ENCODE results near the gene RNFT2.
"Not testable (repeated sequence)": the region's sequence is repeated elsewhere in the genome, so short reads cannot be mapped to it uniquely, and the experiment has no call there.

RNFT2 gene

GRCh38 chr12:116759783-116760621, 21.9 kb downstream of the RNFT2 start:
- no peaks in the 10 kb centered on the region for H3K27me3 Mint-ChIP-seq
- H3K4me3 Mint-ChIP-seq: peak overlapping the region; percentile 66
- peaks cover 18% of the 10 kb centered on the region for H3K36me3 Mint-ChIP-seq
- H3K4me1 Mint-ChIP-seq: peaks cover 10% of the 10 kb centered on the region
- no peaks in the 10 kb centered on the region for H3K9me3 Mint-ChIP-seq
- no peak overlapping the region for H3K27ac Mint-ChIP-seq

- Mint-ChIP-seq H3K36me3 (peaks cover 14% of the 10 kb centered on the region), H3K9me3 (no peaks in the 10 kb centered on the region), H3K4me1 (peaks cover 10% of the 10 kb centered on the region), H3K4me3 (peak overlapping the region; percentile 39), H3K27ac (peak overlapping the region; percentile 30), H3K27me3 (no peaks in the 10 kb centered on the region)
Measured at GRCh38 chr12:116760622-116761020, 22.5 kb downstream of the RNFT2 start.

GRCh38 chr12:116761499-116761898, 23.4 kb downstream of the RNFT2 start:
- Mint-ChIP-seq H3K4me3 (no peak overlapping the region), H3K27ac (no peak overlapping the region), H3K36me3 (peaks cover 14% of the 10 kb centered on the region), H3K4me1 (peaks cover 10% of the 10 kb centered on the region), H3K9me3 (no peaks in the 10 kb centered on the region), H3K27me3 (no peaks in the 10 kb centered on the region)

GRCh38 chr12:116765271-116765670, 27.2 kb downstream of the RNFT2 start:
- Mint-ChIP-seq H3K27ac (no peak overlapping the region), H3K27me3 (no peaks in the 10 kb centered on the region)

GRCh38 chr12:116766285-116766684, 28.2 kb downstream of the RNFT2 start:
- no peaks in the 10 kb centered on the region for H3K9me3 Mint-ChIP-seq
- no peaks in the 10 kb centered on the region for H3K27me3 Mint-ChIP-seq
- no peaks in the 10 kb centered on the region for H3K36me3 Mint-ChIP-seq
- no peak overlapping the region for H3K27ac Mint-ChIP-seq
- no peak overlapping the region for H3K4me3 Mint-ChIP-seq
- H3K4me1 Mint-ChIP-seq: no peaks in the 10 kb centered on the region

More at GRCh38 chr12:116765271-116765670, 27.2 kb downstream of the RNFT2 start:
- H3K9me3 Mint-ChIP-seq: no peaks in the 10 kb centered on the region
- no peaks in the 10 kb centered on the region for H3K4me1 Mint-ChIP-seq
- peaks cover 5% of the 10 kb centered on the region for H3K36me3 Mint-ChIP-seq
- H3K4me3 Mint-ChIP-seq: no peak overlapping the region

GRCh38 chr12:116766746-116767145, 28.6 kb downstream of the RNFT2 start:
- Mint-ChIP-seq H3K4me1 (no peaks in the 10 kb centered on the region), H3K27me3 (no peaks in the 10 kb centered on the region)

GRCh38 chr12:116771651-116772050, 33.5 kb downstream of the RNFT2 start:
- no peak overlapping the region for H3K27ac Mint-ChIP-seq
- H3K4me3 Mint-ChIP-seq: no peak overlapping the region
- no peaks in the 10 kb centered on the region for H3K4me1 Mint-ChIP-seq
- peaks cover 8% of the 10 kb centered on the region for H3K36me3 Mint-ChIP-seq
- no peaks in the 10 kb centered on the region for H3K27me3 Mint-ChIP-seq
- H3K9me3 Mint-ChIP-seq: no peaks in the 10 kb centered on the region

More at GRCh38 chr12:116766746-116767145, 28.6 kb downstream of the RNFT2 start:
- Mint-ChIP-seq H3K36me3 (no peaks in the 10 kb centered on the region), H3K9me3 (no peaks in the 10 kb centered on the region), H3K4me3 (no peak overlapping the region), H3K27ac (no peak overlapping the region)

GRCh38 chr12:116773276-116773731, 35.2 kb downstream of the RNFT2 start:
- H3K36me3 Mint-ChIP-seq: peaks cover 8% of the 10 kb centered on the region
- no peaks in the 10 kb centered on the region for H3K27me3 Mint-ChIP-seq
- no peak overlapping the region for H3K27ac Mint-ChIP-seq
- no peaks in the 10 kb centered on the region for H3K9me3 Mint-ChIP-seq
- no peak overlapping the region for H3K4me3 Mint-ChIP-seq
- no peaks in the 10 kb centered on the region for H3K4me1 Mint-ChIP-seq

GRCh38 chr12:116774020-116774419, 35.9 kb downstream of the RNFT2 start:
- H3K4me3 Mint-ChIP-seq: no peak overlapping the region
- H3K9me3 Mint-ChIP-seq: no peaks in the 10 kb centered on the region
- H3K27me3 Mint-ChIP-seq: no peaks in the 10 kb centered on the region
- H3K27ac Mint-ChIP-seq: no peak overlapping the region
- H3K36me3 Mint-ChIP-seq: peaks cover 8% of the 10 kb centered on the region
- H3K4me1 Mint-ChIP-seq: no peaks in the 10 kb centered on the region

GRCh38 chr12:116777245-116777644, 39.1 kb downstream of the RNFT2 start:
- Mint-ChIP-seq H3K4me3 (no peak overlapping the region), H3K27me3 (no peaks in the 10 kb centered on the region), H3K4me1 (no peaks in the 10 kb centered on the region), H3K9me3 (no peaks in the 10 kb centered on the region), H3K36me3 (peaks cover 16% of the 10 kb centered on the region), H3K27ac (no peak overlapping the region)

GRCh38 chr12:116779597-116779996, 41.5 kb downstream of the RNFT2 start:
- Mint-ChIP-seq H3K4me1 (no peaks in the 10 kb centered on the region), H3K4me3 (no peak overlapping the region), H3K36me3 (peaks cover 21% of the 10 kb centered on the region), H3K9me3 (no peaks in the 10 kb centered on the region), H3K27me3 (no peaks in the 10 kb centered on the region), H3K27ac (no peak overlapping the region)

GRCh38 chr12:116780942-116781341, 42.8 kb downstream of the RNFT2 start:
- no peaks in the 10 kb centered on the region for H3K9me3 Mint-ChIP-seq
- peaks cover 27% of the 10 kb centered on the region for H3K36me3 Mint-ChIP-seq
- H3K27me3 Mint-ChIP-seq: no peaks in the 10 kb centered on the region
- H3K4me3 Mint-ChIP-seq: no peak overlapping the region
- H3K4me1 Mint-ChIP-seq: no peaks in the 10 kb centered on the region
- H3K27ac Mint-ChIP-seq: no peak overlapping the region

GRCh38 chr12:116783525-116784237, 45.6 kb downstream of the RNFT2 start:
- no peak overlapping the region for H3K27ac Mint-ChIP-seq
- H3K36me3 Mint-ChIP-seq: peaks cover 24% of the 10 kb centered on the region

GRCh38 chr12:116784238-116784612, 46.1 kb downstream of the RNFT2 start:
- H3K4me3 Mint-ChIP-seq: no peak overlapping the region
- H3K36me3 Mint-ChIP-seq: peaks cover 24% of the 10 kb centered on the region
- H3K27ac Mint-ChIP-seq: no peak overlapping the region
- no peaks in the 10 kb centered on the region for H3K9me3 Mint-ChIP-seq
- H3K27me3 Mint-ChIP-seq: no peaks in the 10 kb centered on the region
- H3K4me1 Mint-ChIP-seq: no peaks in the 10 kb centered on the region

More at GRCh38 chr12:116783525-116784237, 45.6 kb downstream of the RNFT2 start:
- Mint-ChIP-seq H3K4me1 (no peaks in the 10 kb centered on the region), H3K27me3 (no peaks in the 10 kb centered on the region), H3K9me3 (no peaks in the 10 kb centered on the region), H3K4me3 (no peak overlapping the region)

- H3K36me3 Mint-ChIP-seq, H3K4me1 Mint-ChIP-seq, H3K27me3 Mint-ChIP-seq, H3K9me3 Mint-ChIP-seq, H3K27ac Mint-ChIP-seq, H3K4me3 Mint-ChIP-seq: not testable (repeated sequence)
Measured at GRCh38 chr12:116789562-116789961, 51.4 kb downstream of the RNFT2 start.

GRCh38 chr12:116790066-116790465, 52.0 kb downstream of the RNFT2 start:
- Mint-ChIP-seq H3K4me3 (no peak overlapping the region), H3K4me1 (no peaks in the 10 kb centered on the region), H3K36me3 (peaks cover 4% of the 10 kb centered on the region), H3K27me3 (no peaks in the 10 kb centered on the region), H3K27ac (no peak overlapping the region), H3K9me3 (no peaks in the 10 kb centered on the region)
